HG03460 (cell line): ENCODE data around the gene KCNMA1.

ENCODE experiments used
- ATAC-seq: cut with Tn5 transposase; IDR thresholded peaks from one replicate; pipeline ENCODE4 v1.9.1; 2021; ENCODE audit not compliant: unreplicated experiment

KCNMA1 gene

DNA sequence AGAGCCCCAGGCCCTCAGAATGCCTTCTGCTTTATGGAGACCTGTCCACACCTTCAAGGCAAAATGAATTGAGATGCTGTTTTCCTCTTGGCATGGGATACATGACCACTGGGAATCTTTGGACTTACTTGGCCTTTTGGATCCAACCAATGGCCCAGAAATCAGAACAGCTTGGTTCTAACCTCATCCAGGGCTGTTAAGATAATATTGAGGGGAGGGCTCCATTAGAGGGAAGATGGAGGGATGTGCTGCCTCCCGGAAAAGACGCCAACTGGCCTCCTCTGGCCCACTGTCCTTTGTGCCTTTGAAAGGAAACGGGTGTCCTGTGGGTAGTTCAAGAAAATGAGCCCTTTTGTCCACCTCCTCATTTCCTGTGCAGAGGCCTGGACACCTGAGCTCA lies 530.9 kb downstream of the KCNMA1 start:
- no peak for ATAC-seq

DNA sequence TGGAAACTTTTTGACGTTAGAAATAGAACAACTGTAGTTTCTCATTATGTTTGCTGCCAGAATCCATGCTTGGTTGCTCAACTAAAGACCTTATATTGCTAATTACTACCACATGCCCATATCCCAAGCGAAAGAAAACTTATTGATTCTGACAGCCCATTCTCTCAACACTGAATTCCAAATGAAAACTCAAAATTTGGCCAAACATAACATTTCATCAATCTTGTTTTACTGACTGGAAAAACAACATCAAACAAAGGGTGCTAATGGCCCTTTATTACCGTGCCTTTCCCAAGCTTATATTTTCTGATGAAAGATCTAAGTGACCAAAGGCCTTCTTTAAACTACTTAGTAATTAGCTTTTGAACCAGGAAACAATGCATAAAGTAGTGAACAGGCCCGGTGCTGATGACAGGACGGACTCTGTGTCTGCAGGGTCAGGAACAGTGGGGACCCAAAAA lies 531.8 kb downstream of the KCNMA1 start:
- ATAC-seq, result no peak

DNA sequence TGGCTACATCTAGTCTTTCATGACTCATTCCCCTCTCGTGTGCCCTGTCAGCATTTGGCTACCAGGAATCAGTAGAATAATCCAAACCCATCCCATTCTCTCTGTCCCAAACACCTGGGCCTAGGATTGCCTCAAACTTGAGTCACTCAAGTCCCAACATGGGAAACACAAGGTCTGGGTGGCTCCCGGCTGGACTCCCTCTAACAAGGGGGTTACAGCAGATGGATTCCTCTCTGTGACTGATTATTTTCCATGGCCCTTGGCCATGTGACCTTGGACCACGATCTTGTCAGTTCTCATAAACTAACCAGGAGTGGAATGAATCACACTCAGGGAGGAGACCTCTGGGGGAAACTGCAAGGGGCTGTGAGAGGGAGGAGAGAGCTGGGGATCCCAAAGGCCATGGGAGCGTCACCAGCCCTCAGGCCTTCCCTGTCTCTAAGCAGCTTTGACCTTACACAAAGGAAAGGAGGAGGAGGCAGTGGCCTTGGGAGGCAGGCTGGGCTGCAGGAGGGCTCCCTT lies 533.1 kb downstream of the KCNMA1 start:
- no peak for ATAC-seq

DNA sequence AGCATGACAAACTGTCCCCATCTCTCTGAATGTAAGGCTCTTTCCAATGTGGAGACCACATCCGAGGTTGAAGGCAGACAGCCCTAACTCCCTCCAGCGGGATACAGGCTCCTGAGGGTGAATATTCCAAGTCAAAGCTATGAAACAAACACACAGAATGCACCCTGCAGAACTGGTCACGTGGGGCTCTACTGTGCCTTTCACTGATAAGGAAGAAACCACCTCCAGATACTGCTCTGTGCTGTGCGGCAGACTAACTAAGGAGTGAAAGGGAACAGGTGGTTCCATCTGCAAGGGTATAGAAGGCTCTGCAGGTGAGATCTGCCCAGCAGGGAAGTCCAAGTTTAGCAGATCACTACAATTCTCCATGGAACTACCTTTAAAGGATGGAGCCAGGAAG lies 534.4 kb downstream of the KCNMA1 start:
- ATAC-seq, result no peak

DNA sequence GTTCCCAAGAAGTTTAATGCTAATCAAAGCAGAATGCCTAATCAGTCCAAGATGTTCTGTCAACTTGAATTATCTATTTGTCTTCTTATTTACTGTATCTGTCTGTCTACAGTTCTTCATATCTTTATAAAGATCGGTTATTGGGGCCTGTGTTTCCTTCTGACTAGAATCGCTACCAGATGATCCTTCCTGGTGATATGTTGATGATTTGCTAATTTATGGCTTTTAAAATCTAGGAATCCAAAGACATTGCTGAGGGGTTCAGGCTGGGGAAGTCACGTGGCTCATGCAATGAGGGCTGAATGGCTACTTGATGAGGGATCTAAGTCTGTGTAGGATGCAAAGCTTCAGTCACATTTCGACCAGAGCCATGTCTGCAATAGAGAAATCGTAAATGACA lies 536.3 kb downstream of the KCNMA1 start:
- no peak for ATAC-seq

DNA sequence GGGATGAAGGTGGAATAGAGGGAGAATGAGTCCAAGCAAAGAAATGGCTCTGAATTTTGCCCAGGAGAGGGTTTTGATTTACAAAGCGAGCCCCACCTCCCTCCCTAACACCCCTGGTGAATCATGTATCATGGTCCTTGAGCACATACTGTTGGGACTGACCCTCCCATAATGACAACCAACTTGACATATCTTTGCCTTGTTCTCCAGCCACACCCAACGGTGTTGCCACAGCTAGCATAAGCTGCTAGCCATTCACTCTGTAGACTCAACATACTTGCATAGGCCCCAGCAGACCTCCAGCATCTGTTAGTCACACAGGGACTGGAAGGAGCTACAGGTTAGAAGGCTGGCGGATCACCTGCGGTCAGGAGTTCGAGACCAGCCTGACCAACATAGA lies 538.5 kb downstream of the KCNMA1 start:
- no peak for ATAC-seq

DNA sequence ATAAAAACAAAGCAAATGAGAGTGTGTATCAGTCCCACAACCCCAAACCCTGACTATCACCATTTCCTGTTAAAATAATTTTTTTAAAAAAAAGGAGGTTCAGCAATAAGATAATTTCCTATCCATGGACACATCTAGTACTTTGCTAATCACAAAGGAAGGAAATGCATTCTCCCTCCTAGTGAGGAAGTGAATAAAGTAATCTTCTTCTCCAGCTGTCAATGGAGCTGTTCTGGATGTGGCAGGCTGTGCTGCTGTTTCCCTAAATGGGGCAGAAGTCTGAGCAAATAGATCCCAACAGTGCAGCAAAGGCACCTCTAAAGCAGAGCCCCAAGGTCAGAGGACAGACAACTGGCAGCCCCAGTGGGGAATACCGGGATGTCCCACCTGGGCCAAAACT lies 540.0 kb downstream of the KCNMA1 start:
- ATAC-seq, result no peak

DNA sequence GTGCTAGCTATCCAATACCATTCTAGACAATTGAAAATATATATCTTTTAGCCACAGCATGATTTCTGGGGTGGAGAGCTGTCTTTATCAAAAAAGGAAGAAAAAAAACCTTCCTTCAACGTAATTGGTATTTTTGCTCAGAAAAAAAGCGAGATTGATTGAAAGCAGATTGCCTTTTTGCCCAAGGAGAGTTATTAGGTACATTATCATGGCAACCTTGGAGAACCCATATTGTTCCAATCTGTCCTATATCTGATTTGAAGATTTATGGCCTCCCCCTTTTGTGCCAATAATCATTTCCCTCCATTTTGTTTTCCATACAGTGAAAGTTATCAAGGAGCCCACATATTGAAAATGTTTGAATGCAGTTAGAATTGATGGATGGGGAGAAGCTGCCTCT lies 544.5 kb downstream of the KCNMA1 start:
- ATAC-seq, result no peak

DNA sequence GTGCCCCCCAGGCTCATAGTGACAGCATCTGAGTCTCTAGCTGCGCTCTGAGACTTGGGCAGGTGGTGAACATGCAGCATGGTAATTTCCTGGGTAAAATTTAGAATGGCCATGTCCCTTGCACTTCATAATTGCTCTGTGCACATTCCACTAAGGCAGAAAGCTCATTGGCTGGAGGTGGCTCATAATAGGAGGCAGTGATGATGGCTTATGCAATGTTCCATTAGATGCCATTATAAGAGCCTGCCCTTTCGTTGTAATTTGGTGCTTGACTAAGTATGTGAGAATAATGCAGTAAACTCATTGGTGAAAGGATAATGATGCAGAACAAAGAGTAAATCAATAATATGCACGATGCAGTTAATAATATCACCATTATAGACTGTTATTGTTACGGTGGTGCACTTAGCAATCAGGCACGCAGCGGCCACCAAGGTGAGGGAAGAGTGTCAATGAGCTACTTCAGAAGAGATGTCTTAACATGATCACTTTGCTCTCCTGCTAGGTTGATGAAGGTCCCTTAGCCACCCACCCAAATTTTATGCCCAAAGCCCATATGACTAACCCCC lies 545.9 kb downstream of the KCNMA1 start:
- no peak for ATAC-seq

DNA sequence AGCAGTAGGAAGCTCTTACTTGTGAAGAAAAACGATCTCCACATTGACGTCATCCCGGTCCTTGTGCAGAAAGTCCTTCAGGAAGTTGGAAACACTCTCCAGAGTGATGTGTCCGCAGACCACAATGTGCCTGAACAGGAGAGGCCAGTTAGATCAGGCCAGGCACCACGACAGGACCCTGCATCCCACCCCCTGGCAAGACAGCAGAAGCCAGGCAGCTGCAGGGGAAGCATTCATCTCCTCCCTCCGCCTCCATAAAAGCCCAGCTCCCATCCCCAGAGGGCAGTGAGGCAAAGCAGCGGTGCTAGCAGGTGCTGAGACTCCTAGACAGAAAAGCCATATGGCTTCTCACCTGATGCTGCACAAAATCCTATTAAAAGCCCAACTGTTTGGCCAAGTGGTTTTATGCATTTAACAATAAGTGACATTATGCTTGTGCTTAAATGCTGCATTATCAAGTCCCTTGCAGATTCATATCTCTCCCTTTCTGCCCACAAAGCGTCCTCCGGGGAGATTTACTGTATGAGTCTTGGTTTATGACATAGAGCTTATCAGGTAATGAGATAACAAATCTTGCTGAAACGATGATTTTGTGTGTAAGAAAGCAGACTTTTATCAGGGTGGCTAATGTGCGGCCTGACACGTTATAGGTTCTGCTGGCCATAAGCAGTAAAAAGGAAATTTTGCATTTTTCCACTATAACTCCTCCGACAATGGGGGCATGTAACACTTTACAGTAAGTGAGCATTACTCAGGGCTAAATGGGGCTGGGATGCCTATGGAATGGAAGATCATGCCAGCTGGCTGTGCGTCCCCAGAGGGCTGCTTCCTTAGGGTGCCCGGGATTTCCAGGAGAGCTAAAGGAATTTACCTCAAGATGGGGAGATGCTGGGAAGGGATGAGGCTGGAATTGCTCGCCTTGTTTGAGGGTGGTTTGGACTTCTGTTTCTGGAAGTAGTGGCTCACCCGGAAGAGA lies 546.9 kb downstream of the KCNMA1 start:
- no peak for ATAC-seq

DNA sequence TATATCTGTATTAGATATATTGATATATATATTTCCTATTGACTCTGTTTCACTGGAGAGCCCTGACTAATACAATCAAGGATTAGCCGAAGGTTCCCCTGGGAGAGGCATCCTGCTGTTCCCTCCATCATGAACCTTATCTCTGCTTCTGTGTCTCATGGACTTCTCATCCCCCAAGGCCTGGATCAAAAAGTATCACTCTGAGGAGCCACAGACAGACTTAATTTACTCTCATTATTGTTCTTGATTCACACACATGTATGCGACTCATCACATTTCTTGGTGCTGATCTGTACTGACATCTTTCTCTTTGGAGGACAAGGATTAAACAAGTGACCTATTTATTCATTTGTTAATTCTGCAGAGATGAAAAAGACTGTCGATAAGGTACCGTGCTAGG lies 550.2 kb downstream of the KCNMA1 start:
- ATAC-seq, result no peak

DNA sequence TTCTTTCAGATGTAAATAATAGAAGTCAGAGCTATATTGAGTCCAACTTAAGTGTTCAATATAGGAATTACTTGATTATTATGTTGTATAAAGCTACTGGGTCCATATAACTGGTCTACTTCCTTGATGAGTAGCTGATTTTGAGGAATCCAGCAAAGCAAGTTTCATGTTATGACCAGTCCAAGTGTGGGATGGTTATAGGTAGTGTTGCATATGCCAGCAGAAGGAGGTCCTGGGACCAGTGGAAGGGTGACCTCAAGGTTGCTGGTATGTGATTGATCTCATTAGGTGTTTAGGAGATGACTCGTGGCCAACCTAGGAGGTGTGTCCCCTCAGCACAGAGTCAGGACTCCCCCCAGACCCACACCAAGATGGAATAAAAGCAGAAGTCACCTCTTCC lies 551.5 kb downstream of the KCNMA1 start:
- no peak for ATAC-seq

DNA sequence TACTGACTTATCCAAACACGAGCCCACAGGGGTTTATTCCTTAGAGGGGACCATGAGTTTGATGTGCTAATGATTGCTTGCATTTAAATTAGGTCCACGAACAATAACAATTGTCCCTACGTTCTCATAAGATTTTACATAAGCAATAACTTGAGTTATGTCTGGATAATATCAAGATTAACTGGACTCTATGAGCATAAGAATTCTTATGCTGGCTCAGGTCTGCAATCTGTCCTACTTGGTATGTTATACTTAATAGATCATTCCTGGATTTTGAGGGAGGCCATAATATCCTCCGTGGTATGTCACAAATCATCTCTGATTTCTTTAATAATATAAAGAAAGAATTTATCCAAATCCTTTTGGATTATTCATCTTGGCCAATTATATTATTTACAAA lies 552.3 kb downstream of the KCNMA1 start:
- no peak for ATAC-seq

DNA sequence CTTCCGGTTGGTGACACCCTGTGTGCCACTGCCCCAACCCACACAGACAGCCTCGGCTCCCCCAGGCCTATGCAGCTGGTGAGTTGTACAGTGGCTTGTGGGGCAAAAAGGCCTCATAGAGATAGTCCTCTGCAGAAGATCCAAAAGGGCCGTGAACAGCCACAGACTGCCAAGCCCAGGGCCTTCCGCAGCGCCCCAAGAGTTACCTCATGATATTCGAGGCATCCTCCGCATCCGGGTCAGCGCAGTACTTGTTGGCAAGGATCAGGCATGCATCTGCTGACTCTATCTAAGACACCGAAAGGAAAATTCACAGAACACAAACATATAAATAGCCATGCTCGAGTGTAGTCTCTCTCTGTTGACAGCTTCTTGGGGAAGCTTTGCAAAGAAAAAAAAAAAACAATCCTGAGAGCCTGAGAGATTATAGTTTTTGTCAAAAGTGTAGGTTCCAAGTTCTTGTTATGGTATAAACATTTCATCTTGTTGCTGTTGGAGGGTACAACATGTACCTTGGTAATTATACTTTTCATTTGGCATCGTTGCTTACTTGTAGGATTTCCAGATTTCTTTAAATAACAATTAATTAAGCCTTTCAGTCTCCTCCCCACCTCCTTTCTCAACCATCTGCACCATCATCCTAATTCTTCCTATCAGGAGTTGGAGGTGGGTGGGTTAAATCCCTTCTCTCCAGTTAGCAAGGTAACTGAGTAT lies 553.0 kb downstream of the KCNMA1 start:
- no peak for ATAC-seq

DNA sequence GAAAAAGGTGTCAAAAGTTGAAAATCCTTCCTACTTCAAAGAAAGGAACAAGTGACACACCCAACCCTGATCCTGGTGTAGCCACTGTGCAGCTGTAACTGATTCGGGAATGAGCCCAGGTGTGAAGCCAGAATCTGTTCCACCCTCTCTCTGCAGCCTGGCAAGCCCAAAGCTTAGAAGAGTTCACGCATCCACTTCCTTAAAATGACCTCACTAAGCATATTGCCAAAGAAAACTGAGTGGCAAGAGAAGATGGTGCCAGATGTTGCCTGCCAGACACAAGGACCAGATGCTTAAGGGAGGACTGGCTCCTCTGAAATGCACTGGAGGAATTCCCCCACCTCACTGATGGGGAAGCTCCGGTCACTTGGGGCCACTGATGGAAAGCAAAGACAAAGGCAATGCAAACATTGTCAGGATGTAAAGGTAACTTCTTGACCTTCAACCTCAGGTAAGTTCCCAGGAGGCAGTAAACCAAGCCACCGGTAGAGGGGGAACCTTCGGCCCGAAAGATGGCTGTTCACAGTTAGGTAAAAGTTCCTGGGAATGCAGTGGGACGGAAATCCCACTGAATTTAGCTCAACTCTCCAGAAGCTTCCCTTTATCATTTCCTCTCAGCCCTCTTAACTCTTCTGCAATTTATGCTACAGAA lies 554.9 kb downstream of the KCNMA1 start:
- ATAC-seq, result no peak

DNA sequence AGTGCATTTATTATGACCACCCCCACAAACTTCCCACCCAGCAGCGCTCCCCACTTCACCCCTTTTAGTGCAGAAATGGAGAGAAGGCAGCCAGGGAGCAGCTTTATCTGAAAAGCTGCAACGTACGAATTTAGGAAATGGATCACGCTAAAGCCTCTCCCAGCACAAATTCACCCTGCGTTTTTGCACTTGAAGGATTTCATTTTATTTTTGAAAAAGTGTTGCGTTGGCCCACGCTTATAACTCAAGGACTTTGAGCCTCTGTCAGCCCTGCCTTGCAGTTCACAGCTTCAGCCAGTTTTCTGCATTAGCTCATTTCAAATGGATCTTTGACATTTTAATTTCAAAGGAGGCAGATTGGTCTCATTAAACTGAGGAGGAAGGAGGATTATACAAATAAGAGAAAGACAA lies 556.1 kb downstream of the KCNMA1 start:
- ATAC-seq, result no peak

DNA sequence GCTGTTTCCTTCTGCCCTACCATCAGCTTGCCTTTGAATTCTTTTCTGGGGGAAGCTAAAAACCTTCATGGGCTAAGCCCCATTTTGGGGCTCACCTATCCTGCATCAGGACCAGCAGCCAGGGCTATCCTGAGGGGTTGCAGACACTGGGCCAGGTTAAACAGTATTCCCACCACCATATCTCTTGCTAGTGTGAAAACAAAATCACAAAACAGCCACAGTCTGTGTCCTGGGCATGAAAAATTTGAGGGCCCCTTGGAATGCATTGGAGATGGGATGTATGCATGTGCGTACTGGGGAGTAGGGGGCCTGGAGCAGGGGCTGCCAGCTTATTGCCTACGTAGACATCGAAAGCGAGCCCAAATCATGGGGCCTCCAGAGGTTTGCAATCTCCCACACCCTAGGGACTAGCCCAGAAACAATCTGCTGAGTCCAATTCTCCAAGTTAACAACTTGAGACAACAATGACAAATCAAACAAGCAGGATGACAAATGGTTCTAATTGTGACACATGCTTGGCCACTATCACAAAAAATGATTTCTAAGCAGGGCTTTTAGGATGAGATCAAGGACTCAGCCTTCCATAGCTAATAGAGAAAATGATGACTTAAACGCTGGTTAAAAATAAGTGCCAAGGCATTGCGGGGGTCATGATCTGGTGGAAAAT lies 557.1 kb downstream of the KCNMA1 start:
- no peak for ATAC-seq

DNA sequence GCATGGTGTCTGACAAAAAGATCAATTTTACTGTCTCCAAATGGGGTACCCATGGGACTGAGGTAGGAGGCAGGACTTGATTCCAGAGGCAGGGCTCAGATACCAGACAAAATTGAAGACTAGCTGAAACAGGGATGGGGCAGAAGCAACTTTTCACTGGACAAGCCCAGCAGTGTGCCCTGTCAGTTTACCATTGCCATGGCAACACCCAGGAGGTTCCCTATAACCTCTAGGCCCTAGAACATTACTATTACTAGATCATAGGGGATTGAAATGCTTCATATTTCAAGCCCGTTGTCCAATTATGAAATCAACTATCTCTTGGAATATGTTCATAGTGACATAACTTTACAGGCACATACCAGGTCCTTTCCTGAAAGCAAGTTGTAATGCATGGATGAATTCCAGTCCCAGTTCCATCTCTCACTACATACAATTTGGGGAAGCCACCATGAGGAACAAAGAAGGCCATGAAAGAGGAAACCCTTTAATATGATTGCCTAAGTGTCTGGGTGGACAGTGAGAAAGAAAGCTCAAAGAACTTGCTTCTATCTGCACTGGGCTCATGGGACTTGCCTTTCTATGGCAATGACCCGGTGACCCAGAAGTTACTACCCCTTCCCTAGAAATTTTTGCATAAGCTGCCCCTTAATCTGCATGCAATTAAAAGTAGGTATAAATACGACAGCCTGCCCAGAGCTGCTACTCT lies 557.9 kb downstream of the KCNMA1 start:
- no peak for ATAC-seq

DNA sequence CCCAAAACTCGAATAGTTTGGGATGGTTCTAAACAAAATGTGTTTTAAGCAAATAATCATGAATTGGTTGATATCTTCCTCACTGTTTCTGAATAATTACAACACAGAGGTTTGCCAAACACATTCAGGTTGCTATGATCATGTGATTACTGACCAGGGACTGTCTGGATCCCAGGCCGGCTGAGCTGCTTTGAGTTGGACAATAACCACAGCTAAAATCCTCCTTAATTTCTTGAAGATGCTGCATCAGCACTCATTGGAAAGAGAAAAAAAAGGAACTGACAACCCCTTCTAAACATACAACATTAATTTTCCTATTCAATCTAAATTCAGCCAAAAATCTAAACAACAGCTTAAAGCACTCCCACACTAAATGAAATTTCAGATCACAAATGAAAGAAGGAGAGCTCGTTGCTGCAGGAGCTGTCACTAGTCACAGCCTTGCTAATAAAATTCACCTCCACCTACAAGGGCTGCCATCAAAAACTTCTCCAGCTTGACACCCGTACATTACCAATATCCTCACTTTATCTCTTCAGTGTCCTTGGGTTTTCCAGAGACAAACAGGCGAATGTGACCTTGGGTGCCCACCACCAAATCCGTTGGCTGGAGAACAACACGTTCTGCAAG lies 560.2 kb downstream of the KCNMA1 start:
- ATAC-seq, result no peak
